SK-N-MC (cell line): Measurements from ENCODE around the gene C1orf198.

Experiments used
- EZH2 ChIP-seq: fragments of 200-600 bp; sonication (generic); IDR thresholded peaks from one replicate; pipeline ENCODE4 v1.6.1; 2017; ENCODE audit warnings: antibody characterized with exemption
- FOXP2 ChIP-seq: optimal IDR thresholded peaks from 2 replicates; pipeline ENCODE3; 2011; ENCODE audit warnings: mild to moderate bottlenecking, moderate library complexity; ENCODE audit not compliant: insufficient read depth; ENCODE audit errors: extremely low read length, control extremely low read depth
- POLR2AphosphoS5 ChIP-seq: IDR thresholded peaks from 2 replicates; pipeline ENCODE4 v1.6.1; 2012; ENCODE audit warnings: mild to moderate bottlenecking, low read depth, low read length, borderline replicate concordance

DNA sequence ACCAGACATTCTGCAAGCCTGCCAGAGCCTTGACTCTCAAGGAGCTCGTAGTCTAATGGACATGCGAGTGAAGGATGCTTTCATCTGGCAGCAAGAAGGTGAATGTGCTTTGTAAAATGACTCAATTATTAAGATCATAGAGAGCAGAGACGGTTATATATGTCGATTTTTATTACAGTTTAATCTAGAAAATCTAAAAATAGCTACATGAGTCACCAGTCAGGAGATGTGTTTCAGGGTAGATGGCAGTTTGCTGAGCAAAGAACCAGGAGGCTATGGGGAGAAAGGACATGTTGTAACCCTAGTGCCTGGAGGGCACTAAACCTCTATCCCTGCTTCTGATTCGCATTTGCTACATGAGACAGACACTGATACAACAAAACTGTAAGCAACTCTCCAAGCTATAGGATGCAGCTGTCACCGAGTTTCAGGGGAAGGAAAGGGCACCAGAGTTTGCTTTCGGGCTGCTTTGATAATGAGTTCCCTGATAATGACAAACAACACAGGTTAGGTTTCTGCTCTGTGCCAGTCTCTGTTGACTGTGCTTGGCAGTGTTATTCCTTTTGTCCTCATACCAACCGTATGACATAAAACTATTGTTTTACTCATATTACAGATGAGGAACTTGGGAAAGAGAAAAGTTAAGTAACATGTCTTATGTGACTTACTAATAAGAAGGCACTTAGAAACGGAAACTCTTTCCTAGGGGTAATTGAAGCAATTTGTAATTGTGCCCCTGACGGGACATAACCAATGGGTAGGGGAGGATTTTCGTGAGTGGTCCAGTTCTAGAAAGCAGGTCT is 43.2 kb downstream of the C1orf198 start:
- TF ChIP-seq EZH2 (no peak), POLR2AphosphoS5 (no peak), FOXP2 (no peak)
